Neural cell (in vitro differentiated cells): Measurements from ENCODE around the gene MARF1. TPM values are rescaled to one million over a fixed set of nuclear protein-coding genes. Genes with fewer than 3 reads are reported as not detected.

Experiments
- H2AFZ ChIP-seq: fragments of 200-600, 300-800 bp; sonication (generic), shearing (Covaris generic); 2 replicates; pipeline ENCODE4 v1.6.0; 2014; ENCODE audit warnings: low read depth, mild to moderate bottlenecking, antibody characterized with exemption, low read length, moderate library complexity
- H3F3A ChIP-seq: fragments of 200-600 bp; shearing (Covaris generic); 2 replicates; pipeline ENCODE4 v1.6.1; 2016; ENCODE audit warnings: mild to moderate bottlenecking, moderate library complexity, mixed read lengths, antibody characterized with exemption, low read length; ENCODE audit not compliant: insufficient read depth, poor library complexity, severe bottlenecking
- H3K27ac ChIP-seq: fragments of 200-600, 300-800 bp; sonication (generic), shearing (Covaris generic); 2 replicates; pipeline ENCODE4 v1.5.1; 2014; ENCODE audit warnings: mild to moderate bottlenecking, low read length, moderate library complexity
- H3K27me3 ChIP-seq: fragments of 300-800, 200-600 bp; sonication (generic), shearing (Covaris generic); 2 replicates; pipeline ENCODE4 v1.6.0; 2014; ENCODE audit warnings: mild to moderate bottlenecking, low read depth, low read length, moderate library complexity; ENCODE audit not compliant: insufficient read depth
- H3K36me3 ChIP-seq: fragments of 300-800, 200-600 bp; sonication (generic), shearing (Covaris generic); 2 replicates; pipeline ENCODE4 v1.5.1; 2014; ENCODE audit warnings: mild to moderate bottlenecking, antibody characterized with exemption, low read length, moderate library complexity; ENCODE audit not compliant: insufficient read depth
- H3K4me2 ChIP-seq: fragments of 300-800, 200-600 bp; sonication (generic), shearing (Covaris generic); 2 replicates; pipeline ENCODE4 v1.6.0; 2014; ENCODE audit warnings: mild to moderate bottlenecking, low read length
- H3K4me3 ChIP-seq: fragments of 300-800, 200-600 bp; sonication (generic), shearing (Covaris generic); 2 replicates; pipeline ENCODE4 v1.5.1; 2014; ENCODE audit warnings: mild to moderate bottlenecking, low read length, moderate library complexity
- H3K79me2 ChIP-seq: fragments of 200-600 bp; shearing (Covaris generic); replicated peaks from 2 replicates; pipeline ENCODE4 v1.6.0; 2014; ENCODE audit warnings: mild to moderate bottlenecking, low read length, moderate library complexity; ENCODE audit not compliant: insufficient read depth
- H3K9ac ChIP-seq: fragments of 300-800, 200-600 bp; sonication (generic), shearing (Covaris generic); 2 replicates; pipeline ENCODE4 v1.6.1; 2016; ENCODE audit warnings: mild to moderate bottlenecking, low read length, mixed read lengths
- H3K9me2 ChIP-seq: fragments of 200-600 bp; shearing (Covaris generic); 2 replicates; pipeline ENCODE4 v1.6.1; 2016; ENCODE audit warnings: mild to moderate bottlenecking, low read length, mixed read lengths; ENCODE audit not compliant: insufficient read depth
- H3K9me3 ChIP-seq: fragments of 200-600, 300-800 bp; sonication (generic), shearing (Covaris generic); 2 replicates; pipeline ENCODE4 v1.6.1; 2016; ENCODE audit warnings: mild to moderate bottlenecking, mixed run types, low read length, moderate library complexity, mixed read lengths
- H4K20me1 ChIP-seq: fragments of 200-600 bp; shearing (Covaris generic); 2 replicates; pipeline ENCODE4 v1.6.1; 2016; ENCODE audit warnings: mild to moderate bottlenecking, mixed run types; ENCODE audit not compliant: insufficient read depth
- CTCF ChIP-seq: fragments of 450-650 bp; IDR thresholded peaks from 2 replicates; pipeline ENCODE4 v1.5.1; 2014; ENCODE audit warnings: antibody characterized with exemption, mild to moderate bottlenecking, moderate library complexity; ENCODE audit not compliant: poor library complexity, severe bottlenecking
- EP300 ChIP-seq: fragments of 450-650 bp; conservative IDR thresholded peaks from 2 replicates; pipeline ENCODE4 v1.6.1; 2014; ENCODE audit warnings: antibody characterized with exemption, mild to moderate bottlenecking, moderate library complexity; ENCODE audit not compliant: poor library complexity, severe bottlenecking
- EZH2 ChIP-seq: fragments of 200-600, 300-800 bp; shearing (Covaris generic), sonication (generic); IDR thresholded peaks from 2 replicates; pipeline ENCODE4 v1.6.1; 2014; ENCODE audit warnings: antibody characterized with exemption, low read length, borderline replicate concordance, mild to moderate bottlenecking; ENCODE audit not compliant: insufficient read depth, poor library complexity, severe bottlenecking
- MXI1 ChIP-seq: fragments of 450-650 bp; conservative IDR thresholded peaks from 2 replicates; pipeline ENCODE4 v1.6.1; 2014; ENCODE audit warnings: antibody characterized with exemption, mild to moderate bottlenecking; ENCODE audit not compliant: poor library complexity, severe bottlenecking
- POLR2AphosphoS5 ChIP-seq: IDR thresholded peaks from 2 replicates; pipeline ENCODE4 v1.6.1; 2012
- RAD21 ChIP-seq: fragments of 450-650 bp; conservative IDR thresholded peaks from 2 replicates; pipeline ENCODE4 v1.6.1; 2014; ENCODE audit warnings: antibody characterized with exemption, mild to moderate bottlenecking, moderate library complexity
- REST ChIP-seq: IDR thresholded peaks from 2 replicates; pipeline ENCODE4 v1.6.1; 2012; ENCODE audit warnings: borderline replicate concordance
- SMC3 ChIP-seq: fragments of 450-650 bp; conservative IDR thresholded peaks from 2 replicates; pipeline ENCODE4 v1.6.1; 2014; ENCODE audit warnings: antibody characterized with exemption, mild to moderate bottlenecking, moderate library complexity; ENCODE audit not compliant: poor library complexity
- TAF1 ChIP-seq: IDR thresholded peaks from 2 replicates; pipeline ENCODE4 v1.6.1; 2012; ENCODE audit warnings: low read depth
- polyA plus RNA-seq: library from polyadenylated mRNA; depleted of rRNA; stranded (reverse); fragments of >200 nt; gene quantifications from 2 replicates; pipeline ENCODE4 v1.2.3, GENCODE V29; 2014

Gene MARF1
- polyA plus RNA-seq, 1 donor from 2014 or later: 23.2 TPM

DNA sequence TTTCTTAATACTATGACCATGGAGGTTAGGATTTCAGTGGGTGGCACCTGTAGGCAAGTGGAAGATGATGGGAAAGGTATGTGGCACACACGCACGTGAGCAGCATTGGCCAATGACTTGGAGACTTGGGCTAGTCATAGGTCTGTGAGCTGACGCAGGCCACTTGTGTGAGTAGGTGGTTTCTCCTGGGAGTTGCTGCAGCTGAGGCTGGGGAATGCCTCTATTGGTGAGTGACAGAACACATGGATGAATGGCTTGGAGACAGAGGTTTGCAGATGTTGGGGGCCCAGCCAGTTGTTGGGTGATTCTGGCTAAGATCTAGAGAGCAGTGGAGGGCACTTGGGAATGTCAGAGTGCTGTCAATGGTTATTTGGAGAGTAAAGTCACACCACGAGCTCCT is 64.1 kb downstream of the MARF1 start:
- H3K9me2 ChIP-seq: no peaks in the 10 kb centered on the region
- H4K20me1 ChIP-seq: no peaks in the 10 kb centered on the region
- H3K36me3 ChIP-seq: peaks cover 5% of the 10 kb centered on the region
- H3F3A ChIP-seq: no peaks in the 10 kb centered on the region
- H3K4me3 ChIP-seq: no peak overlapping the region
- TF ChIP-seq POLR2AphosphoS5 (no peak), REST (no peak), CTCF (no peak), RAD21 (no peak), TAF1 (no peak), EZH2 (no peak), EP300 (no peak), SMC3 (no peak), MXI1 (no peak)
- H3K27me3 ChIP-seq: no peaks in the 10 kb centered on the region
- no peak overlapping the region for H3K27ac ChIP-seq
- H3K9ac ChIP-seq: no peak overlapping the region
- no peaks in the 10 kb centered on the region for H3K9me3 ChIP-seq
- no peak overlapping the region for H3K4me2 ChIP-seq
- no peaks in the 10 kb centered on the region for H3K79me2 ChIP-seq
- no peak overlapping the region for H2AFZ ChIP-seq

- Histone ChIP-seq H2AFZ (no peak overlapping the region), H3F3A (no peaks in the 10 kb centered on the region), H3K79me2 (no peaks in the 10 kb centered on the region), H3K27ac (no peak overlapping the region), H4K20me1 (no peaks in the 10 kb centered on the region), H3K4me2 (no peak overlapping the region), H3K9me2 (no peaks in the 10 kb centered on the region), H3K9me3 (no peaks in the 10 kb centered on the region), H3K4me3 (no peak overlapping the region), H3K27me3 (no peaks in the 10 kb centered on the region), H3K9ac (no peak overlapping the region), H3K36me3 (no peaks in the 10 kb centered on the region)
- TF ChIP-seq CTCF (no peak), MXI1 (no peak), REST (no peak), EP300 (no peak), POLR2AphosphoS5 (no peak), EZH2 (no peak), TAF1 (no peak), SMC3 (no peak), RAD21 (no peak)
Observed at GRCh38 chr16:15576960-15577958, 65.7 kb downstream of the MARF1 start.
